ENCODE results near the gene ZNF730. TPM values are rescaled to one million over a fixed set of nuclear protein-coding genes. Genes with fewer than 3 reads are reported as not detected.

Gene ZNF730
- polyA plus RNA-seq, 1 donor (not counting 4 experiments of a cell fraction or from before 2014, with no cell fraction given): 0.08 TPM

GRCh38 chr19:23190341-23190740 is 73.5 kb downstream of the ZNF730 start:
- H4K20me1 ChIP-seq (ENCODE audit: control insufficient read depth, extremely low read depth, insufficient read depth, low read length): no peaks in the 10 kb centered on the region
- no peaks in the 10 kb centered on the region for H3K79me2 ChIP-seq (ENCODE audit: control insufficient read depth, insufficient read depth, low read length)
- no peak for FAIRE-seq
- no peaks in the 10 kb centered on the region for H3K36me3 ChIP-seq (ENCODE audit: control insufficient read depth in 2 of 2, extremely low read depth in 1 of 2, insufficient read depth in 2 of 2, low read length in 2 of 2)
- no peak overlapping the region for H3K4me3 ChIP-seq (ENCODE audit: control insufficient read depth in 2 of 3, extremely low read depth in 1 of 3, insufficient read depth in 2 of 3, low read depth in 1 of 3, low read length in 3 of 3)
- no peak overlapping the region for H2AFZ ChIP-seq (ENCODE audit: control insufficient read depth, low read length)
- dilution Hi-C loops (cut with MboI; ENCODE audit: extremely low pct_ligation_motif_present, low sequenced_read_pairs): no loop called here
- no peak for DNase-seq (ENCODE audit: low read depth, low spot score)
- no peaks in the 10 kb centered on the region for H3K4me1 ChIP-seq (ENCODE audit: control insufficient read depth, extremely low read depth, insufficient read depth, low read length)
- H3K9me3 ChIP-seq (ENCODE audit: control insufficient read depth, low read depth, low read length): peaks cover 2% of the 10 kb centered on the region
- TF ChIP-seq CTCF (optimal IDR thresholded peaks at IDR 0.05 in 1 of 3, IDR thresholded peaks at IDR 0.05 in 1 of 3, conservative IDR thresholded peaks at IDR 0.05 in 1 of 3; ENCODE audit: extremely low read depth in 1 of 3, insufficient read depth in 2 of 3, low read length in 3 of 3): no peak
- no peaks in the 10 kb centered on the region for H3K9me1 ChIP-seq (ENCODE audit: control insufficient read depth, extremely low read depth, insufficient read depth, low read length)
- no peaks in the 10 kb centered on the region for H3K27me3 ChIP-seq (ENCODE audit: control insufficient read depth, extremely low read depth, insufficient read depth, low read length)
- H3K9ac ChIP-seq (ENCODE audit: control insufficient read depth, extremely low read depth, insufficient read depth, low read length): no peak overlapping the region
- no peak overlapping the region for H3K27ac ChIP-seq (ENCODE audit: control insufficient read depth, insufficient read depth, low read length)
- no peak overlapping the region for H3K4me2 ChIP-seq (ENCODE audit: control insufficient read depth, extremely low read depth, insufficient read depth, low read depth, low read length)

Other genes with a start within 250 kb of the ZNF730 start
- not detected in 3 replicates for gene ZNF728, start 113.8 kb upstream of the ZNF730 start, polyA plus RNA-seq
- 1.7 to 2.9 TPM (median 2.6 TPM) in 3 replicates for gene ZNF724, start 133.4 kb downstream of the ZNF730 start, polyA plus RNA-seq